Stimulated activated CD4-positive, alpha-beta T cell treated with anti-CD3 and anti-CD28 coated beads, Interleukin-4, amount 100 ng/mL, for 48 hours (primary cell): ENCODE data around the gene PTRHD1.
"Not testable (repeated sequence)": the region's sequence is repeated elsewhere in the genome, so short reads cannot be mapped to it uniquely, and the experiment has no call there.

Experiments used
- DNase-seq, 2 donors: peaks; one replicate each; pipeline ENCODE4 v3.0.0-alpha.2; 2020; ENCODE audit warnings: low read depth in 2 of 2

The PTRHD1 gene, protein sequence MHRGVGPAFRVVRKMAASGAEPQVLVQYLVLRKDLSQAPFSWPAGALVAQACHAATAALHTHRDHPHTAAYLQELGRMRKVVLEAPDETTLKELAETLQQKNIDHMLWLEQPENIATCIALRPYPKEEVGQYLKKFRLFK

GRCh38 chr2:24792874-24793760, at the start of gene PTRHD1, which contains the start of gene CENPO:
Gene PTRHD1 (minus strand): TSS chr2:24793391. CDS start chr2:24793377, 14 bp downstream.
Gene CENPO (plus strand): TSS chr2:24793425. CDS start chr2:24793920, 495 bp downstream.
- peak; percentile 89 to 94 for DNase-seq

GRCh38 chr2:24842081-24843050, 49.2 kb upstream of the PTRHD1 start:
- no peak for DNase-seq

DNA sequence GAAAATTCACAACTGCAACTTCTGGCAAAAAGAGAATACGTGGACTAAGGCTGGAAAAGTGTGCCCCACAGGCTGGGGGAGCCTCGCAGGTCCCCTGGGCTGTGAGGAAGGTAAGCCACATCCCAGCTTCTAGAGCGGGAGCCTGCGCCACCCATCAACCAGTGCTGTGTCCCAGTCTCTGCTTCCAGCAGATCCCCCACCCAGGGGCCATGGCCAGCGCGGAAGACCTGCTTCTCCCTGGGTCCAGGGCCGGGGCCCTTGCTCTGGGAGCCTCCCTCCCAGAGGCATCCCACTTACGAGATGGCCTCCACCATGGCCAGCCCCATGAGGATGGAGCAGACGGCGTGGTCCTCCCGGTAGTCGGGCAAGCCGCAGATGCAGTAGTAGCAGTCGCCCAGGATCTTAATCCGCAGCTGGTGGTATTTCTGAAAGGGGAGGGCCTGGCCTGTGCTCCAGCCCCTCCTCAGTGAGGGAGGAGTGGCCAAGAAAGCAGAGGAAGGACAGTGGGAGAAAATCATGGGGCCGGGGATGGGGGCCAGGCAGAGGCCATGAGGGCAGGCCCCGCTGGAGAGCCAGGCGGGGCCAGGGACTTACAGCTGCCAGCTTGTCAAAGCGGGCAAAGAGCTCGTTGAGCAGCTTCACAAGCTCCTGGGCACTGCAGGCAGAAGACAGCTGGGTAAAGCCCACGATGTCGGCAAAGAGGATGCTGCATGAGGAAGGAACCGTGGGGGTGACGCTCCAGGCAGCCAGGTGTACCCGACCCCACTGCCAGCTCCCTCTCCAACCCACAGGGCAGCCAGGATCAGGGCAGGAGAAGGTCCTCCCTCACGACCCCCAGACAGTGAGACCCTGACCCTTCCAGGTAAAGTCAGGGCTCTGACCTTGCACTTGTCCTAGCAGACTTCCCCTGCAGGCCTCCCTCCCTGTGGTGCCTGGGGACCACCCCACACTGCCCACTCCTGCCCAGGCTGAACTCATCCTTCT, 48.1 kb upstream of the PTRHD1 start:
- no peak for DNase-seq

DNA sequence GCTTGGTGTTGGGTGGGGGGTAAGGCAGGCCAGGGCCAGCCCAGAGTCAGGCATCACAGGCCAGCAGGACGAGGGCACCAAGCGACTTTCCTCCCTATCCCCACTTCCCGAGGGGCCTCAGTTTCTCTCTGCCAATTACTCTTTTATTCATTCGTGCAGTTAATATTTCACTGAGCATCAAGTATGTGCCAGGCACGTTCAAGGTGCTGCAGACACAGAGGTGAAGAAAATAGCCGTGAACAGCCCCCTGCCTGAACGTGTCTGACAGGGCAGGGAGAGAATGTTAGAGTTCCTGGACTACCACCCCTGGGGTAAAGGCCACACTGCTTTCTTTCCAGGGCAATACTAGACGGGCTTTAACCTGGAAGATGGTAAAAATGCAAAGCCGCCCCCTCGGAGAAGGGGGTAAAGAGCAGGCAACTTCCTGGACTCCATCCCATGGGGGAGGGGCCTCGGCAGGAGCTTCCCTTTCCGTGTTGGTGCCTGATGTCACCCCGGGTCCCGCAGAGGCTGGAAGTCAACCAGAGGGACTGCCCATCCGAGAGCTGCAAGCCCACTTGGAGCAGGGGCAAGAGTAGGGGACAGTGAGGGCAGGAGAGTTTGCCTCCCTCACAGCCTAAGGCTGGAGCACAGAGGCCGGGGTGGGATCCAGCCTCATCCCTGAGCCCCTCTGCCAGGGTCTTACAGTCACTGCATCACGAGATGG, 47.1 kb upstream of the PTRHD1 start:
- DNase-seq: no peak

DNA sequence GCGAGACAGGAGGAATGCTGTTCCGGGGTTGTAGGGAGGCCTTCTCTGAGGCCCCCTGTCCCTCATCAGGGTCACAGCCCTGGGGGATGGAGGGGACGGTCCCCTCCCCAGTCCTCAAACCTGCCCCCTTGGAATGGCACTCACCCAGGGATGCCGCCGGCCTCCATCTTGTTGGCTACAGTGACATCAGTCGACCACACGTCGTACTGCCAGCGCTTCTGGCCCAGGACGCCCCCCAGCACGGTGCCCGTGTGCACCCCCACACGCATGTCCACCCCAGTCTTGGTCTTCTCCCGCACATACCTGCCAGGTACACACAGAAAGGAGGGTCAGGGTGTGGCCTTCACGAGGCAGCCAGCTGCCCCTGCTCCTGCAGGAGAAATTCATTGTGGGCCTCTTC, 46.5 kb upstream of the PTRHD1 start:
- no peak for DNase-seq

DNA sequence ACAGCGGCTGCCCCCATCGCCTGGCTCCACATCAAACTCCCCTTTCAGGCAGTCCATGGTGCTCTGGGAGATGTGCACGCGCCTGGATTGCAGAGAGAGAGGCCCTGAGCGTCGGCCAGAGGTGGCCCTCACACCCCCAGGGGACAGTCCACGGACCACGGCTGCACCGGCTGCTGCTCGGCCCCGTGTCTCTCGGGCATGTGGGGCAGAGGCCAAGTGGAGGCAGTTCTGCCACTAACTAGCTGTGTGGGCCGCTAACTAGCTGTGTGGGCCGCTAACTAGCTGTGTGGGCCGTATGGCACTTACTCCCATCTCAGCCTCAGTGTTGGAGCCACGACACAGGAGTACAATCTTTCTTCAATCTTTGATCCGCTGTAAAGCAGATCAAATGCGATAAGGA, 45.4 kb upstream of the PTRHD1 start:
- DNase-seq: no peak

DNA sequence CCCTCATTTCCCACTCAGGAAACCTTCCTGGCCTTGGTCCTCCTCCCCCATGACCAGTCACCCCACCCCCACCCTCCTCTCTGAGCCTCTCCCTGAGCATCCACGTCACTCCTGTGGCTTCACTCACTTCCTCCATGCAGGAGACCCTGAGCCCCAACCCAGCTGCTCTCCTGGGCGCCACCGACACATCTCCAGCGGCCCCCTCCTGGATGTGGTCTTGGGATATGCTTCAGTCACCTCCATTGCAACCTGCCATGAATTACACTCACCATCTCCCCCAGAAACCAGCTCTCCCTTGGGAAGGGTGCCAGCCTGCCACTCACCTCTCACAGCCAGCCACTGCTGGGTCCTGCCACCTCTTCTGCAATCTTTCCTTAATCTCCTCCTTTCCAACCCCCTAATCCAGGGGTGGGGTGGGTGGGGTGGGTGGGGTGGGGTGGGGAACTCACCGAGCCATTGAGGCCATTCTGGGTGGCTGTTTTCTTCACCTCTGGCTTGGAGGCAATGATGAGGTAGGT, 44.9 kb upstream of the PTRHD1 start:
- no peak for DNase-seq

GRCh38 chr2:24836706-24837105, 43.5 kb upstream of the PTRHD1 start:
- DNase-seq: no peak

DNA sequence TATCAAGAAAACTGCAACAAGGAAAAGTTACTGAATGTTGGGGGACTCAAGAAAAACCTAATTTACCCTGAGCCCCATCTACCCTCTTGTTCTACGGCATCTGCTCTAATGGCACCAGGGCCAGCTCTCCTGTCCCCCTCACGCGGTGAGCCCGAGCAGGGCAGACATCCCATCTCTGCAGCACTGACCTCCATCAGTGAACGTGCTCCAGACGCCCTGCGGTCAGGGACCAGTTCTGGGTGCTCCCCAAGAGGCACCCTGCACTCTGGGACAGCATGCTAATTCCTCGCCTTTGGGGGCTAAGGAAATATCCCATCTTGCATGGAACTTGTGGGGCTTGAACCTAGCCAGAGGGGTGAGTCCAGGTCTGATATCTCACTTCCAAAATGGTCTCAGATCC, 43.0 kb upstream of the PTRHD1 start:
- no peak for DNase-seq

DNA sequence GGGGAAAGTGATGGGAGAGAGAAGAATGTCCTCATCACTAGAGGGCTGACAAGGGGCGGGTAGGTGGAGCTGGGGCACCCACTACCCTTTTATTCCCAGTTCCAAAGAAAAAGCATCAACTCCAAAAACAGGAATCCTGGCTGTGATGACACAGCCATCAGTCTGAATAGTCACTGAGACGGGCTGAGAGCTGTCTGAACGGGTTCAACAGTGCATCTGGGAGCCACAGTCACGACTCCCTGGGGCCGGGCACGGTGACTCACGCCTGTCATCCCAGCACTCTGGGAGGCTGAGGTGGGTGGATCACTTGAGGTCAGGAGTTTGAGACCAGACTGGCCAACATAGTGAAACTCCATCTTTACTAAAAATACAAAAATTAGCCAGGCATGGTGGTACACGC, 42.2 kb upstream of the PTRHD1 start:
- DNase-seq: not testable (repeated sequence)

GRCh38 chr2:24834733-24835395, 41.7 kb upstream of the PTRHD1 start:
- DNase-seq: no peak

DNA sequence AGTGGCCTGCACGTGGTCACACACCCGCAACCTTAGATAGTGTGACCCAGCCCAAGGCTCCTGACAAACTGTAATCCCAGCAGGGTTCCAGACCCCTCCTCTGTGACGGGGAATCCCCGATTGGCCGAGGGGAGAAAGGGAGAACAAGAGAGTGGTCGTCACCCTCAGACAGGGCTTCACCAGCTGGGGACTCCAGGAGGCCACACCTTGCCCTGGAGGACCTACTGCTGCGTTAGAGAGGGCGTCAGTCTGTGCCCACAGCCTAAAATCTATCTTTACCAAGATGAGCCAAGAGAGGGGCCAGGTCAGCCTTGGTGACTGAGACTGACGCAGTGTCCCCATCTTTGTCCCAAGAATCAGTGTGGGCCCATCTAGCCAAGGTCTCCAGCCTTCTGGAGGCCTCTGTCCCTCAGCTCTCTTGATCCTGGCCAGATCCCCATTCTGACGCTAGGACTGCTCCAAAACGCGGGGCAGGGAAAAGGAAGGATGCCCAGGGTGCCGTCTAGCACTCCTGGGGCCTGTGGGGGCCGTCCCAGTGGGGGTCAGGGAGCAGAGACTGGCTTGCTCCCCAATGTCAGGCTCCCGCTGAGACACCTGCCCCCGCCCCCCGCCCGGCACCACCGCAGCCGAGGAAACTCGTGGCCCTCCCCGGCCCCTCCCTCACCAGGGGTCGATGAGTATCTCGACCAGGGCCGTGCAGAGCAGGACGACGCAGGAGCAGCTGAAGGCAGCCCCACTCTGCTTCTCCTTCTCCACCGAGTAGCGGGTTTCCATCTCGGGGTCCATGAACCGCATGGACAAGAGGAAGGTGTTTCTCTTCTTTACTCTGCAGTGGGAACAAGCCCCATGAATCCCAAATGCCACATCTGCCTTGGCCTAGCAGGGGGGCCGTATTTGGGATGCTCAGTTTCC, 40.9 kb upstream of the PTRHD1 start:
- no peak for DNase-seq

DNA sequence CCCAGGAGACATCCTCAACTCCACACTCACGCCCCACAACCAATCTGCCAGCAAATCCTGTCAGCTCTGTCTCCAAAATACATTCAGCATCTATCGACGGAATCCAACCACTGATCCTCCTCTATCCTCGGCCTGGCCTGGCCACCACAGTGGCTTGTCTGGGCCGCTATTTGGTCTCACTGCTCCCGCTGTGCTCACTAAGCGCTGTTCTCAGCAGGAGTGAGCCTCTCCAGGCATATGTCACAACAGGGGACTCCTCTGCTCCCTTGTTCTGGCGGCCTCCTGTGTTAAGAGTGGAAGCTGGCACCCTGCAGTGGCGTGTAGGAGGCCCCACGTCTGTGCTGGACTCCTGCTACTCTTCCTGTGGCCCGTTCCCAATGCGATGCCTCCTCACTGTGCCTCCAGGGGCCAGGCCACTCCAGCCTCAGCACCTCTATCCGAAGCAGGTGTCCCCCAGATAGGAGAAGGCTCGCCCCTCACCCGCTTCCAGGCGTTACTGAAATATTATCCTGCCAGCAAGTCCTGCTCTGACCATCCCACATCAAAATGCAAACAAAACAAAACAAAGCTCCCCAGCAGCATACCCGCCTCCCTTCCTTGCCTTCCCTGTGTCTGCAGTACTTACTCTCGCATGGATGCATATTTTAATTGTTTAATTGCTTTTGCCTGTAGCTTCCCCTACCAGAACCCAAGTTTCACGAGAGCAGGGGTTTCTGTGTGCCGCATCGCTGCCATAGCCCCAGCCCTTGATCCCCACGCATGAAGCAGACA, 39.9 kb upstream of the PTRHD1 start:
- DNase-seq: no peak

DNA sequence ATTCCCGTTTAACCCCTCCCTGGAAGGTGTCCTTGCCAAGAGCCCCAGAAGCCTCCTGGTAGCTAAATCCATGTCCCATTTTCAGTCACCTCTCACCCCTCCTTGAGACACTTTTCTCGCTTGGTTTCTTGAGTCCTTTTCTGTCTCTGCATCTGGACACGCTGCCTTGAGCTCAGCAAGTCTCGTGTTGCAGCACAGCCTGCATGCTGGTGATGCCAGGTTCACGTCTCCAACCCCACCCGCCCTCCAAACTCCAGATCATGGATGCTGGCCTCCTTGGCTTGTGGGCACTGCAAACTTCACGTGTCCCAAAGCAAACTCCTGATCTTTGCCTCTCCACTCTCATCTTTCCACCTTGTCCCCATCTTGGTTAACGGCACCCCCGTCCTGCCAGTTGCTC, 39.3 kb upstream of the PTRHD1 start:
- no peak for DNase-seq

DNA sequence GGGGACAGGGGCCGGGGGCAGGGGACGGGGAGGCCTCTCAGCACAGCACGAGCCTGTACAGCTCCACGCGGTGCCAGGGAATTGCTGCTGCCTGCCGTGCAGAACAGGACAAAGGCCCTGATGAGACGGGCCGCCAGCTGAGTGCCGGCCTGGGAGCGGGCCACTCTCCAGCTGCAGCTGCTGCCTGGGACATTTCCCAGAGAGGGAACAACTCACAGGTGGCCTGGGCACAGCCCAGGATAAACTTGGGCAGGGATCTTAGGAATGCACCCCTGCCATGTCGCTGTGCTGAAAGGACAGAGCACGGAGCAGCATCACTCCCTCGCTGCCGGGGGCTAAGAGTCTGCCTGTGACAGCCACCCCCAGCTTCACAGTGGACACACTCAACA, 38.9 kb upstream of the PTRHD1 start:
- DNase-seq: no peak

GRCh38 chr2:24831221-24832072, 38.3 kb upstream of the PTRHD1 start:
- DNase-seq: no peak

- no peak for DNase-seq
These were observed 37.6 kb upstream of the PTRHD1 start for GRCh38 chr2:24830786-24831185.
